HG03571 (cell line): ENCODE results near the gene SLC11A1.

Experiments used
- ATAC-seq: cut with Tn5 transposase; IDR thresholded peaks from one replicate; pipeline ENCODE4 v1.9.1; 2021; ENCODE audit not compliant: unreplicated experiment

Gene SLC11A1, protein sequence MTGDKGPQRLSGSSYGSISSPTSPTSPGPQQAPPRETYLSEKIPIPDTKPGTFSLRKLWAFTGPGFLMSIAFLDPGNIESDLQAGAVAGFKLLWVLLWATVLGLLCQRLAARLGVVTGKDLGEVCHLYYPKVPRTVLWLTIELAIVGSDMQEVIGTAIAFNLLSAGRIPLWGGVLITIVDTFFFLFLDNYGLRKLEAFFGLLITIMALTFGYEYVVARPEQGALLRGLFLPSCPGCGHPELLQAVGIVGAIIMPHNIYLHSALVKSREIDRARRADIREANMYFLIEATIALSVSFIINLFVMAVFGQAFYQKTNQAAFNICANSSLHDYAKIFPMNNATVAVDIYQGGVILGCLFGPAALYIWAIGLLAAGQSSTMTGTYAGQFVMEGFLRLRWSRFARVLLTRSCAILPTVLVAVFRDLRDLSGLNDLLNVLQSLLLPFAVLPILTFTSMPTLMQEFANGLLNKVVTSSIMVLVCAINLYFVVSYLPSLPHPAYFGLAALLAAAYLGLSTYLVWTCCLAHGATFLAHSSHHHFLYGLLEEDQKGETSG

DNA sequence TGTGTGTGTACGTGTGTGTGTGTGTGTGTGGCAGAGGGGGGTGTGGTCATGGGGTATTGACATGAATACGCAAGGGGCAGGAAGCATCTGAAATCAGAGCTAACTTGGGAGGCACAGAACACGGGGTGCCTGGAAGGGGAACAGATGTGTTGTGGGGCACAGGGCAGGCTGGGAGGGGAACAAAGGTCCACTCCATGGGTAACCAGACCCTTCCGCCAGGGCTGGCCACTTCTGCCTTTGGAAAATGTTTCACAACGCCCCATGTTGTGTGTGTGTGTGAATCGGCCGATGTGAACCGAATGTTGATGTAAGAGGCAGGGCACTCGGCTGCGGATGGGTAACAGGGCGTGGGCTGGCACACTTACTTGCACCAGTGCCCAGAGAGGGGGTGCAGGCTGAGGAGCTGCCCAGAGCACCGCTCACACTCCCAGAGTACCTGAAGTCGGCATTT is at the start of gene SLC11A1:
Gene SLC11A1, plus strand, starts transcription at position 358 of the 451 bp plus-strand sequence. CDS start 96 bp downstream, outside the sequence.
- ATAC-seq: no peak

DNA sequence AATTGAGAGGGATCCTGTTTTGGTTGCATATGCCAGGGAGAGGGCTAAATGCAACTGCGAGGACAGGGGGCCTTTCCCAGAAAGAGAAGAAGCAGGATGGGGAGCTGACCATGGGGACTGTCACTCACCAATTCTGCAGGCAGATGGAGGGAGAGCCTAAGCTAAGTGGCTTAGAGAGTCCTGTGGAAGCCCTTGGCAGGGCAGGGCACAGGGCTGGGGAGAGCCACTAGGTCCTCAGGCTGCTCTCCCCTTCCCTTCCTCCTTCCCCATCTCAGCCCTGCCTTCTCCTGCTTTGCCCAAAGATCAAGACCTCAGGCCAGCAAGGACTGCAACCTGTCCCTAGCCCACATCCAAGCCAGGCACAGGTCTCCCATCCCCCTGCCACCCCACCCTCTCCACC is 49.8 kb upstream of the SLC11A1 start:
- no peak for ATAC-seq

DNA sequence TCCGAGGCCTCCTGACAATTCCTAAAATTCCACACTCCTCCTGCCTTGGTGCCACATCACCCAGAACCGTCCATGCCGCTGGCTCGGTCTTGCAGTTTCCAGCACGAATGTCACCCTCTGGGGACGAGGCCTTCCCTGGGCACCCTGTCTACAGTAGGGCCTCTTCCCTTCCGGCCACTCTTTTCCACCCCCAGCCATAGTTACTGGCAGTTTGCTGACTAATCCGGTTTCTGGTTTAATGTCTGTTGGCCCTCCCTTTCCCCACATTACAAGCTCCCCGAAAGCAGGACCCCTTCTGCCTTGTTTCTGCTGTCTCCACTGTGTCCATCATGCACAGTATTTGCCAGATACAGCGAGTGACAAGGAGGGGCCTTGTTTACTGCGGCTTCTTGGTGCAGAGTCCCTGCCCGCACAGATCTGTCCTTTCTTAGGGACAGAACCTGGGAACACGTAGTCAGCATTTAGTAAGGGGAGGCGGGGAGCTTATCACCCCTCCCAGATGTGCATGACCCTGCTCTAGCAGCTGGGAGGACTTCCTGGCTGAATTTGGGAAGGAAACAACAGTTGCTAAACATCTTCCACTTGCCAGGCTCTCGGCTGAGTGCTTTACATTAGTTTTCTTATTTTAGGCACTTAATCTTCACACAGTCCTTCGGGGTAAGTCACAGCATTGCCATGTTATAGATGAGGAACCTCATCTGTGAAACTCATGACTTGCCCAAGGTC is 49.0 kb upstream of the SLC11A1 start:
- ATAC-seq: no peak

DNA sequence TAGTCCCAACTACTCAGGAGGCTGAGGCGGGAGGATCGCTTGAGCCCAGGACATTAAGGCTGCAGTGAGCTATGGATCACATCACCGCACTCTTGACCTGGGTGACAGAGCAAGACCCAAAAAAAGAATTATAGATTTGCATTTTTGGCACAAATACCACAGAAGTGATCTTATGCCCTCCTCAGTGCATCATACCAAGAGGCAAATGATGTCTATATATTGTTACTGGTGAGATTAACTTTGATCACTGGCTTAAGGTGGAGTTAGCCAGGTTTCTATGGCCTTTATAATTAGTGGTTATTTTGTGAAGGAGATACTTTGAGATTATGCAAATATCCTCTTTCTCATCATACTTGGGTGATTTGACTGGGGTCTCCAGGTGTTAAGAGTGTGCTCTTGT is 47.5 kb upstream of the SLC11A1 start:
- no peak for ATAC-seq

DNA sequence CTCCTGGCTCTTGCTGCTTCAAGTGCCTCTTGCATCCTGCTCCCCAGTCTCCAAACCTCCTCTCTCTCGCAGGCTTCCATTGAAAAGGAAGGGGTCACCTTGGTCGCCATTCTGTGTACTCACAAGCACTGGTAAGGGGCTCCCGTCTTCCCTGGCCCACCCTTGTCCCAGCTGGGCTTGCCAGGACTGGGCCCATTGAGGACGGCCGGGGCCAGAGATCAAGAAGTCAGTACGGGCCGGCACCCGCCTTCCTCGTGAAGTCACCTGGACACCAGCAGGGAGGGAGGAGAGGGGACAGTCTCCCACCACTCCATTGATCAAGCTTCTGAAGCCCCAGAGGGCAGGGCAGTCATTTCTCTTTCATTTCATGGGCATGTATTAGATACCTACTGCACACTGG is 41.4 kb upstream of the SLC11A1 start:
- ATAC-seq: no peak

DNA sequence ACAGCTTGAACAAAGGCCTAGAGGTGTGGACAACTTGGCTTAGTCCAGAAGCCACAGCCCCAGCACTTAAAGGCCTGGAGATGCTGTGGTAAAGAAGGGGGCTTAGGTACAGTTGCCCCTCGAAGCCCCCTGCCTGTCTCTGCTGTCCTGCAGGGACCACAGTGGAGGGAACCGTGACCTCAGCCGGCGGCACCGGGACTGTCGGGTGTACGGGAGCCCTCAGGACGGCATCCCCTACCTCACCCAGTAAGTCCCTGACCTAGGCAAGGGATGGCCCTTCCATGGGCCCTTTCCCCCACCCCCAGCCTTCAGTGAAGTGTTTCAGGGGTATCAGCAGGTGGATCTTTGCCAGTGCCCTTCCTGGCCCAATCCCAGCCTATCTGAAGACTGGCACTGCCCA is 40.7 kb upstream of the SLC11A1 start:
- ATAC-seq: no peak

DNA sequence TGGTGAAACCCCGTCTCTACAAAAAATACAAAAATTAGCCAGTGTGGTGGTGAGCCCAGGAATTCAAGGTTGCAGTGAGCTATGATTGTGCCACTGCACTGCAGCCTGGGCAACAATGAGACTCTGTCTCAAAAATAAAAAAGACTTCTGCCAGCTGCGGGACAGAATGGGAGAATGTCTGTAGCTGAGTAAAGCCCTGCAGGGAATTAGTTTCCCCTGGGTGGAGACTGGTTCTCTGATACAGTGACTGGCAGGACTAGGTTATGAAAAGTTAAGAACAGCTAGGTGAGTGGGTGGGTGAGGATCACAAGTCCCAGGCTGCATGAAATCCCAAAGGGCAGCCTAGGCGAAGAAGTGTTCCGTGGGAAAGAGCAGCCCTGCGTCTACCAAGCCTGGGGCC is 39.2 kb upstream of the SLC11A1 start:
- ATAC-seq: no peak

DNA sequence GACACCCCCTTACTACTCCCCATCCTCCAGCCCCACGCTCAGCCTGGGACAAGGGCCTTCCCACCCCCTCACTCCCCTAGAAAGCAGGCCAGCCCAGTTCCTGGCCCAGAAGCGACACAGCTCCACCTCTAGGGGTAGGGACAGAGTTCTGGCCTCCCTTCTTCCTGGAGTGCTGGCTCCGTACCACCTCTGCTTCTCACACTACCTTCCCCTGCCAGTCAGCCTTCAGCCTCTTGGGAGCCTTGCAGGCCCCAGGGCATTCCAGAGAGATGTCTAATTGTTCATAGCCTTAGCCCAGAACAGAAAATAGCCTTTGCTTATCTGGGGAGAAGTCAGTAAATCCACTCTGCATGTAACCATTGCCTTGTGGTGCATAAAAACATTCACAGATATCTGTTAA is 38.5 kb upstream of the SLC11A1 start:
- ATAC-seq: no peak

DNA sequence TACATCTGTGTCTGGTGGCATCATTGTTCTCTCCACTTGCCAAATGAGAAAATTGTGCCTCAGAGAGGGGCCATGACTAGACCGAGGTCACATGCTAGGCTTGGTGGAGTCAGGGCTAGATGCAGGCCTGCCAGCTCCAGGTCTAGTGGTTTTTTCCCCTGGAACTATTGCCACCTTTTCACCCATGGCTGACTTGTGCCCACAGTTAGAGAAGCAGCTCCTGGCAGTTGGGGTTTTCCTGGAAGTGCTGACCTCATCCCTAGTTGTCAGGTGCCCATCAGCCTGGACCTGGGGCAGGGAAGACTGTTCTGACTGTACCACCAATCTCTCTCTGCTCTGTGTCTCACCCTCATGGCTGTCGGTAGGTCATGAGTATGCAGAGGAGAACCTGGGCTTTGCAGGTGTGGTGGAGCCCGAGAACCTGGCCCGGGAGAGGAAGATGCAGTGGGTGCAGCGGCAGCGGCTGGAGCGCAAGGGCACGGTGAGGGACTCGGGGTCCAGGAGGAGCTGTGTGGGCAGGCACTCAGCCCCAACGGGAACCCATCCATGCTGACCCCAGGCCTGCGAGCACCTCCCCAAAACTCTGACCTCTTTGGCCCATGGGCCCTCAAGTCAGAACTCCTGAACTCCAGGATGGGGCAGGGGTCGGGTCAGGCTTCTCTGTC is 37.9 kb upstream of the SLC11A1 start:
- no peak for ATAC-seq

DNA sequence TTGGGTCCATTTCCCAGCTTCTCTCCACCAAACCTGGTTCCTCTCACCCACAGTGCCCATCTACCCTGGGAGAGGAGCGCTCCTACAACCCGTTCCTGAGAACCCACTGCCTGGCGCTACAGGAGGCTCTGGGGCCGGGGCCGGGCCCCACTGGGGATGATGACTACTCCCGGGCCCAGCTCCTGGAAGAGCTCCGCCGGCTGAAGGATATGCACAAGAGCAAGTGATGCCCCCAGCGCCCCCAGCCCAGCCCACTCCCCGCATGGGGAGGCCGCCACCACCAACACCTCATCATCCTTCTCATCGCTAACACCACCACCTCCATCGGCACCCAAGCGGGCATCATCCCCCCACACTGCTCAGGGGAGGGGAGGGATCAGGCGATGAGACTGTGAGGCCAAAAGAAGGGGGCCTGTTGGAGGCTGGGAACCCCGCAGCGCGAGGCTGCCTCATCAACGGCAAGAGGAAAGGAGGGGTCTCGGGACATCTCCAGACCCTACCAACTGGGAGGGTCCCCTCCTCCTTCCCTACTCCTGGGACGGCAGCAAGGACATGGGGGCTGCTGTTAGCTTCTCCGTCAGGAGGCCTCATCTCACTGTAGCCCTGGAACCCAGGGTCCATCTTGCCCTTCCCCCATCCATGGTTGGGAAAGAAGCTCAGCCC is 37.2 kb upstream of the SLC11A1 start:
- ATAC-seq: no peak

DNA sequence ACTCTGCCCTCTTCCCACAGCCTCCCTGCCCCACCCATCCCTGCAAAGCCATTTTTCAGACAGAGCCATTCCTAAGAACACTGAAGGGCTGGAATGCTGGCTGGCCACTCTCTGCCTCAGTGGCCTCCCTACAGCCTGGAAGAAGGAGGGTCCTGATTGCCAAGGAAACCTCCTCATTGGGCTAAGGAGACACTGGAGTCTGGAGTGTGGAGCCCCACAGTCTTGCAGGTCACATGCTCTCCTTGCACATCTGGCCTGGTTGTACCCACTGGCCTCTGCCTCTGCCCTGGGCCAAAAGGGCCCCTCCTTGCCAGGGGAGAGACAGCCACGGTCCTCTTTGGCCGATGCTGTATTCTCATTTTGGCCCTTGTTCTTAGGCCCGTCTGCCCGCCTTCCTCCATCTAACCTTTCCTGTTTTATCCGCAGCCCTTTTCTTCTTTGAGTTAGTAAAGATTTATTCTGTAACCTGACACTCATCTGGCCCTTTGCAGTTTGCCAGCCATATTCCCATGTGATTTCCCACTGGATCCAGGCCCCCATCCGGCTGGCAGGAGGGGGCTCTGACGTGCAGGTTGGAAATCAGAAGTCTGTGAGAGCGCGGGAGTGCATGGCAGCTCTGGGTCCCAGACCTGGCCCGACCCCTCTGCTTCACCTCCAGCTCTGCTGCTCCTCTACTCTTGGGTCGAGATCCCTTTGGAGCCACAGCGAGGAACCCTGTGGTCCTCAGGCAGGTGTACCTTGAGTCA is 36.4 kb upstream of the SLC11A1 start:
- no peak for ATAC-seq

DNA sequence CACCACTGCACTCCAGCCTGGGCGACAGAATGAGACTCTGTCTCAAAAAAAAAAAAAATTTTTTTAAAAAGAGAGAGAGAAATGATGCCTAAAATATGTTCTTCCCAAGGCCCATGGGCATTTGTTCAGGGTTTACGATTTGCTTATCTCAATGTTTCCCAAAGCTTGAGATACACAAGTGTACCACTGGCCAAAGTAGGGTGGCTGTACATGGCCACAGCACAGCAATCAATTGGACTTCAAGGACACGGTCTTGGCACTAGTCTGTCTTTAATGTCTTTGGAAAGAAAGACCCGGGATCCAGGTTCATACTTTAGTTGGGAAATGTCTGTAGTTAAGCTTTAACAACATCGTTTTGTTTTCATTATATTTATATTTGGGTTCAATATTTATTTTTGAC is 34.9 kb upstream of the SLC11A1 start:
- no peak for ATAC-seq

DNA sequence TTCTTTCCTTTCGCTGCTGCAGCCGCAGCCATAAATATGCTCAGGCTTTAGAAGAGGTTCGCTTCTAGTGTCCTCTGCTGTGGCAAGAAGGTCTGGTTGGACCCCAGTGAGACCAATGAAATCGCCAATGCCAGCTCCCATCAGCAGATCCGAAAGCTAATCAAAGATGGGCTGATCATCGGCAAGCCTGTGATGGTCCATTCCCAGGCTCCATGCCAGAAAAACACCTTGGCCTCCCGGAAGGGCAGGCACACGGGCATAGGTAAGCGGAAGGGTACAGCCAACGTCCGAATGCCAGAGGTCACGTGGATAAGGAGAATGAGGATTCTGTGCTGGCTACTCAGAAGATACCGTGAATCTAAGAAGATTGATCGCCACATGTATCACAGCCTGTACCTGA is 28.0 kb upstream of the SLC11A1 start:
- no peak for ATAC-seq

DNA sequence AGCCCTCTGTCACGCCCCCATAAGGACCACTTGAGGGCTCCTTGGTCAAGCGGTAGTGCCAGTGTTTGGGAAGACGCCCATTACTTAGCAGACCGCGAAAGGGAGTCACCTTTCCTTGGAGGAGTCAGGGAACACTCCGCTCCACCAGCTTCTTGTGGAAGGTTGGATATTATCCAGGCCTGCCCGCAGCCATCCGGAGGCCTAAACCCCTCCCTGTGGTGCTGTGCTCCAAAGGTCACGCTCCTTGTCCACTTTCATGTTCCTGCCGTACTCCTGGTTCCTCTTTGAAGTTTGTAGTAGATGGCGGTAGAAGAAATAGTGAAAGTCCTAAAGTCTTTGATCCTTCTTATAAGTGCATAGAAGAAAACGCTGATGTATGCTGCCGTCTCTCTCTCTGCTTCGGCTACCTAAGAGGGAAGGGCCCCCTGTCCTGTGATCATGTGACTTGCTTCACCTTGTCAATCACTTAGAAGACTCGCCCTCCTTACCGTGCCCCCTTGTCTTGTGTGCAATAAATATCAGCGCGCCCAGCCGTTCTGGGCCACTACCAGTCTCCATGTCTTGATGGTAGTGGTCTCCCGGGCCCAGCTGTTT is 27.1 kb upstream of the SLC11A1 start:
- ATAC-seq: no peak

DNA sequence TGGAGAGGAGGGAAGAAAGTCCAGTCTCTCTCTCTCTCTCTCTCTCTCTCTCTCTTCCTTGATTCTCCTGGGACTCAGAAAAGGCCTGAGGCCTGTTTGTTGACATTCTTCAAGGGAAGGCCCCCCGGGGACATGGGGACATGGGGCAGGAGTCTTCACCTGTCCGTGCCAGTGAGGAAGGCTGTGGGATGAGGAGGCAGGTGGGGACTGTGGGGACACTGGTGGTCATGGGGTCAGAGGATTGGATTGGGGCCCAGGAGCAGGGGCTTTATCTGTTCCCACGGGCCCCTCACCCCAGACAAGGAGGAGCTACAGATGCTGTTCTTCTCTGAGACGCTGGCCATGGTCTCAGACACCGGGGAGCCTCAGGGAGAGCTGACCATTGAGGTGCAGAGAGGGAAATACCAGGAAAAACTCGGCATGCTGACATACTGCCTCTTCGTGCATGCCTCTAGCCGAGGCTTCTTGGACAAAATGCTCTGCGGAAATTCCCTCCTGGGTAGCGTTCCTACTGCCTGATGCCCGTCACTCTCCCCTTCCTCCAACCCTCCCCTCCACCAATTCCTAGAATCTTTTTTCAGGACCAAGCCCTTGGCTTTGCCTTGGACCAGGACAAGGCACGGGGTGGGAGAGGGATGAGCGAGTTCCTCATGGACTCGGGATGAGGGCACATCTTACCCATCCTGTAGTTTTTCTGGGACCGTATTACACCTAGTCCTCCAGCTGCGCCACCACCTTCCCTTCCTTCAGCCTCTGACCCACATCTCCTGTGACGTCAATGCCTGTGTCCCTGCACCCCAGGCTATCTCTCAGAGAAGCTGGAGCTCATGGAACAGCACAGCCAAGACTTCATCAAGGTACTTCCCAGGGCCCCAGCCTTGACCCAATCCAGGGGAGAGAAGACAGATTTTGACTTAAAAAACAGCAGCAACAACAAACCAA is 24.6 kb upstream of the SLC11A1 start:
- ATAC-seq: no peak

DNA sequence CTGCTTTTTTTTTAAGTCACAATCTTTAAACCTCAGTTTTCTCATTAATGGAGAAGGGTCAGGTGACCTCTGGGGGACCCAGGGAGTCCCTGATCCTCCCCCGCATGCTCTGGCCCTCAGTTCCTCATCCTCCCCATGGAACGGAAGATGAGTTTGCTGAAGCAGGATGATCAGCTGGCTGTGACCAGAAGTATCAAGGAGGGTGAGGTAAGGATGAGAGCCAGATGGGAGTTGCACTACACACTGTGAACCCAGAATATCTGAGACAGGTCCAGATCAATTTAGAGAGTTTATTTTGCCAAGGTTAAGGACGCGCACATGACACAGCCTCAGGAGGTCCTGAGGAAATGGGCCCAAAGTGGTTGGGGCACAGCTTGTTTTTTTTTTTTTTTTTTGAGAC is 21.6 kb upstream of the SLC11A1 start:
- no peak for ATAC-seq

DNA sequence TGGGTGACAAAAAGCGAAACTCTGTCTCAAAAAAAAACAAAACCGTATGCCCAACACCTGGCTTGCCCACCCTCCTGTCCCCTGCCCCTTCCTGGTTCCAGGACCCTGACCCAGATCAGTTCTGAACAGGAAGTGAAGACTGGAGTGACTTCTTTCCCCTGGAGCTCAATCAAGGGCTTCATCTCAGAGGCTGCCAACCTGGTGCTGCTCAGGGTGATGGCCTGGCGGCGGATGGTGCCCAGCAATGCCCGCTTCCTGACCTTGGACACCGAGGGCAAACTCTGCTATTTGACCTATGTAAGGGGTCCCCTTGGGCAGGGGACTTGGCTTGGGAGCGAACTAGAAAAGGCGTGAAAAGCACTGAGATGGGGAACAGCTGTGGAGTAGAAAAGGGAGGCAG is 19.5 kb upstream of the SLC11A1 start:
- no peak for ATAC-seq

DNA sequence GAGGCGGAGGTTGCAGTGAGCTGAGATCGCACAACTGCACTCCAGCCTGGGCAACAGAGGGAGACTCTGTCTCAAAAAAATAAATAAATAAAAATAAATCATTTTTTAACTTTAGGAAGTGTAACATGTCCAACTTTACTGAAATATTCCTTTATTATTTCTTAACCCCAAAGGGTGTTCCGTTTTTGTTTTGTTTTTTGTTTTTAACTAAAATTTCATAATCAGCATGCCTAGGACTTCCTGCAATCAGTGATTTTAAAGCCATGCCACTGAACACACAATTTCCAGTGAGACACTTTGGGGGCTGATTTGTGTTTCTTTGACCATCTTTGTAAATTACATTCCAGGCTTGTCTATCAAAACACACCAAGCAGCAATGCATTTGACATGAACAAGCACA is 18.3 kb upstream of the SLC11A1 start:
- no peak for ATAC-seq

DNA sequence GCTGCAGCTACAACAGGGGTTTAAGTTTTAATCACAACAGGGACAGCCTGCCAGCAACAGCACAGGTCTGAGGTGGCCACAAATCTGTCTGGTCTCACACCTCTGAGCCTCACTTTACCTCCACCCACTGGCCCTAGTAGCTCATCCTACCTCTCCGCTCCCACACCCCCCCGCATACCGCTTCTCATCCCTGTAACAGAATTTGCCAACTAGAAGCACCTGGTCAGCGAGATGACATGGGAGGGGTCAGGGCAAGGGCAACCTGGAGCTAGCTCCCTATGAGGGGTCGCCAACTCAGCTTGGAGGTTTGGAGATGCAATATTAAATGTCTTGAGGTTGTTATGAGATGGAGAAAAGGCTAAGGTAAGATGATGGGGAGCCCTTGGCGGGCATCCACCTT is 17.9 kb upstream of the SLC11A1 start:
- ATAC-seq: no peak
